Endothelial cell (in vitro differentiated cells): ENCODE data around the gene EIF3A. TPM values are rescaled to one million over a fixed set of nuclear protein-coding genes. Genes with fewer than 3 reads are reported as not detected.
"Not testable (repeated sequence)": the region's sequence is repeated elsewhere in the genome, so short reads cannot be mapped to it uniquely, and the experiment has no call there.

Experiments
- DNase-seq: peaks from one replicate; pipeline ENCODE4 v3.0.0; 2021; ENCODE audit warnings: low spot score
- H3K27ac Mint-ChIP-seq: one replicate; pipeline ENCODE4 v1.8.0; 2021; ENCODE audit warnings: mixed read lengths, inconsistent platforms; ENCODE audit not compliant: unreplicated experiment
- H3K27me3 Mint-ChIP-seq: one replicate; pipeline ENCODE4 v1.8.0; 2021; ENCODE audit warnings: mild to moderate bottlenecking, moderate library complexity, mixed read lengths, inconsistent platforms; ENCODE audit not compliant: unreplicated experiment
- H3K36me3 Mint-ChIP-seq: one replicate; pipeline ENCODE4 v1.8.0; 2021; ENCODE audit warnings: mild to moderate bottlenecking, low read depth, mixed read lengths, inconsistent platforms; ENCODE audit not compliant: unreplicated experiment
- H3K4me1 Mint-ChIP-seq: one replicate; pipeline ENCODE4 v1.8.0; 2021; ENCODE audit warnings: mild to moderate bottlenecking, mixed read lengths, inconsistent platforms; ENCODE audit not compliant: unreplicated experiment
- H3K4me3 Mint-ChIP-seq: one replicate; pipeline ENCODE4 v1.8.0; 2021; ENCODE audit warnings: mild to moderate bottlenecking, mixed read lengths, inconsistent platforms; ENCODE audit not compliant: unreplicated experiment
- H3K9me3 Mint-ChIP-seq: one replicate; pipeline ENCODE4 v1.8.0; 2021; ENCODE audit warnings: mixed read lengths, inconsistent platforms; ENCODE audit not compliant: unreplicated experiment
- total RNA-seq: library from RNA; stranded (reverse); fragmentation: NEBNext Ultra II Directional; extraction: Animal tissue kit (Norgen Biotek cat#: 25700); gene quantifications from one replicate; pipeline ENCODE4 v1.2.1, GENCODE V29; 2021; ENCODE audit not compliant: unreplicated experiment
- TF ChIP-seq, protein P1 (sequence below): fragments of 200-600 bp; sonication (generic); IDR thresholded peaks from one replicate; pipeline ENCODE4 v1.5.0; 2021; ENCODE audit warnings: antibody characterized with exemption; ENCODE audit not compliant: unreplicated experiment

The EIF3A gene
- total RNA-seq, 1 donor from 2014 or later, result 107 TPM

DNA sequence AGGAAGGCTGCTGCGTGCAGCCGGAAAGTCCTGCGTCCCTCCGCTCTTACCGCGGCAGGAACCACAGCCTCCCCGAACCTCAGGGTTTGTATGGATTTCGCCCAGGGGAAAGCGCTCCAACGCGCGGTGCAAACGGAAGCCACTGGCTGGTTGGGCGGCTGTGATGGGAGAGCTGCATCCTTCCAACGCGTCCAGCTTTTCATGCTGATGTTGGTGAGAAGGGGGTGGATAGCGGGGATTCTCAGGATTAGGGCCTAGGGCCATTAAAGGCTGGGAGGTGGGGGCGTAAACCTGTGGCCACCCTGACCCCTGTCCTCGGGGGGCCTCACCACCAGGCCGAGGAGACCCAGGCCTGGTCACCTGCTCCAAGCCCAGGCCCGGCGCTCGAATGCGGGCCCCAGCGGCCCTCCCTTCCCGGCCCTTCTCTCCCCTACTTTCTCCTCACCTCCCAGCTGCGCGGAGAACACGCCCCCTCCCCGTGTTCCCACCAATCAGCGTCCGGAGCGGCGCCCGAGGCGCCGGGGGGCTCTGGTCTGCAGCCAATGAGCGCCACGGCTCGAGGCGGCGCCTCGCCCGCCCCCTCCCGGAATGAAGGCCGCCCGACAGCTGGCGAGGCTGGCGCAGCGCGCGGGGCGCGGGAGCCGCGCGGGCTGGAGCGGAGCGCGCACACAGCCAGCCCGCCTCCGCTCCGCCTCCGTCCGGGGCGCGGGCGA is 51.6 kb downstream of the EIF3A start:
- Mint-ChIP-seq H3K27ac (no peak overlapping the region), H3K4me3 (peak overlapping the region; percentile 83), H3K9me3 (no peaks in the 10 kb centered on the region), H3K36me3 (peaks cover 12% of the 10 kb centered on the region), H3K4me1 (peaks cover 3% of the 10 kb centered on the region), H3K27me3 (peaks cover 9% of the 10 kb centered on the region)
- peak; percentile 85 for DNase-seq
- TF ChIP-seq, protein P1, sequence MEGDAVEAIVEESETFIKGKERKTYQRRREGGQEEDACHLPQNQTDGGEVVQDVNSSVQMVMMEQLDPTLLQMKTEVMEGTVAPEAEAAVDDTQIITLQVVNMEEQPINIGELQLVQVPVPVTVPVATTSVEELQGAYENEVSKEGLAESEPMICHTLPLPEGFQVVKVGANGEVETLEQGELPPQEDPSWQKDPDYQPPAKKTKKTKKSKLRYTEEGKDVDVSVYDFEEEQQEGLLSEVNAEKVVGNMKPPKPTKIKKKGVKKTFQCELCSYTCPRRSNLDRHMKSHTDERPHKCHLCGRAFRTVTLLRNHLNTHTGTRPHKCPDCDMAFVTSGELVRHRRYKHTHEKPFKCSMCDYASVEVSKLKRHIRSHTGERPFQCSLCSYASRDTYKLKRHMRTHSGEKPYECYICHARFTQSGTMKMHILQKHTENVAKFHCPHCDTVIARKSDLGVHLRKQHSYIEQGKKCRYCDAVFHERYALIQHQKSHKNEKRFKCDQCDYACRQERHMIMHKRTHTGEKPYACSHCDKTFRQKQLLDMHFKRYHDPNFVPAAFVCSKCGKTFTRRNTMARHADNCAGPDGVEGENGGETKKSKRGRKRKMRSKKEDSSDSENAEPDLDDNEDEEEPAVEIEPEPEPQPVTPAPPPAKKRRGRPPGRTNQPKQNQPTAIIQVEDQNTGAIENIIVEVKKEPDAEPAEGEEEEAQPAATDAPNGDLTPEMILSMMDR, result no peak

DNA sequence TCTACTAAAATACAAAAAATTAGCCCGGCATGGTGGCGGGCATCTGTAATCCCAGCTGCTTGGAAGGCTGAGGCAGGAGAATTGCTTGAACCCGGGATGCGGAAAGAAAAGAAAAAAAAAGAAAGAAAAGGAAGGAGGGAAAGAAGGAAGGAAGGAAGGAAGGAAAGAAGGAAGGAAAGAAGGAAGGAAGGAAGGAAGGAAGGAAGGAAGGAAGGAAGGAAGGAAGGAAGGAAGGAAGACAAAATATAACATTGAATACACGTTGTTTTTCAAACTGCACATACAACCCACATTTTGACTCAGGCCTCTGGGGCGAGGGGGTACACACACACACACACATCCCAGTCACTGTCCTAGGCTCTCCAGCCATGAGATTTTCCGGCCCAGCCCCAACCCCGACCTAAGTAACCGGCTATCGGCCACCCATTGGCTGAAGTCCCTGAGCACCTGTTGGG is 52.1 kb downstream of the EIF3A start:
- H3K27me3 Mint-ChIP-seq, H3K36me3 Mint-ChIP-seq, H3K27ac Mint-ChIP-seq, DNase-seq, H3K9me3 Mint-ChIP-seq, H3K4me1 Mint-ChIP-seq: not testable (repeated sequence)
- H3K4me3 Mint-ChIP-seq, result peak overlapping the region; percentile 83

DNA sequence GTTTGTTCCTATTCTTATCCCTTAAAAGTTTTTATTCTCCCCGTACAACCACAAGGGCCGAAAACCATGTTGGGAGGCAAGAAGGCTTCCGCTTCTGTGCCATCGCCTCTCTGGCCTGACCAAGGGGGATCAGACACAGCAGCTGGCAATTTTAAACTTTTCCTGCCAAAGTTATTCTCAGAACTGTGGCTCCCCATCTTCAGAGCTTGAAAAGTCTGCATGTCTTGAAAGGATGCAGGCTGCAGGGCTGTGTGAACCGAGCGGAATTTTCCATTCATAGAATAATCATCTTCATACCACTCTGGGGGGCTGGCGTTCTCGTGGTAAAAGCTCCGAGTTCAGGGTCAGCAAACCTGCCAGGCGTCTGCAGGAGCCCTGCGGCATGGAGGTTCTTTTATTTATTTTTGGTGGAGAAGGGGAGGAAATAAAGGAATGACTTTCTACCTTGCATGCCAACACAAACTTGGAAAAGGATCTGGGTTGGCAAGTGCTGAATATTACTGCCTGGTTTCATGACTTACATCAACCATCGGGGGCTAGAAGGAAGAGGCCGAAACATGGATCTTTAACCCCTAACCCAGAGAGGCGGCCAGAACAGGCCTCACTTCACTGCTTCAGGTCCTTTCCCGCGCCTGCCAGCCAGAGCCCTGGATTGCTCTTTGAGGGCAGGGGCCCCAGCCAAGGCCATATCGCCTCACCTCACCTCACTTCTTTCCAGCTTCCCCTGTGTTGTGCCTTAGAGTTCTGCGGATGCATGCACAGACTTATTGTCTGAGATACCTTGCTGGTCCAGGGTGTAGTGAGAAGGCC is 54.1 kb downstream of the EIF3A start:
- peaks cover 8% of the 10 kb centered on the region for H3K27me3 Mint-ChIP-seq
- peaks cover 6% of the 10 kb centered on the region for H3K4me1 Mint-ChIP-seq
- no peaks in the 10 kb centered on the region for H3K9me3 Mint-ChIP-seq
- H3K27ac Mint-ChIP-seq, result no peak overlapping the region
- no peak for DNase-seq
- no peaks in the 10 kb centered on the region for H3K36me3 Mint-ChIP-seq
- TF ChIP-seq, protein P1, result no peak
- H3K4me3 Mint-ChIP-seq, result no peak overlapping the region

DNA sequence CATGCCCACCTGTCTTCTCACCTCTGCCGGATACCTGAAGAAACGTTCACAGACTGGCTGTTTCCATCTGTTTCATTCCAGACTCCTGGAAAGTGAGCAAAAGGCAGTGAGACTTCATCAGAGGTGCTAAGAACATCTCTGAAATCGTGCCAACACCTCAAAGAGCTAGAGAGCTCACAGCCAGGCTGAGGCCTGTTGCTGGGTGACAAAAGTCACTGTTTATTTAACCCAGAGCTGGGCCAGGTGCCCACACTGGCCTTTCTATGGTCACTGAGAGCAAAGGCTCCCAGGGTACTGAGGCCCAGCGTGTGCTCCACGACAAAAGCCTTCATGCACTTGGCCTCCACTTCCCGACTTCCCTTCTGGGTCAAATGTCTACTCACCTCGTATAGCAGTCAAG is 54.8 kb downstream of the EIF3A start:
- Mint-ChIP-seq H3K4me3 (no peak overlapping the region), H3K9me3 (no peaks in the 10 kb centered on the region), H3K4me1 (peaks cover 5% of the 10 kb centered on the region), H3K36me3 (no peaks in the 10 kb centered on the region), H3K27me3 (peaks cover 7% of the 10 kb centered on the region), H3K27ac (no peak overlapping the region)
- no peak for DNase-seq
- TF ChIP-seq, protein P1, result no peak

DNA sequence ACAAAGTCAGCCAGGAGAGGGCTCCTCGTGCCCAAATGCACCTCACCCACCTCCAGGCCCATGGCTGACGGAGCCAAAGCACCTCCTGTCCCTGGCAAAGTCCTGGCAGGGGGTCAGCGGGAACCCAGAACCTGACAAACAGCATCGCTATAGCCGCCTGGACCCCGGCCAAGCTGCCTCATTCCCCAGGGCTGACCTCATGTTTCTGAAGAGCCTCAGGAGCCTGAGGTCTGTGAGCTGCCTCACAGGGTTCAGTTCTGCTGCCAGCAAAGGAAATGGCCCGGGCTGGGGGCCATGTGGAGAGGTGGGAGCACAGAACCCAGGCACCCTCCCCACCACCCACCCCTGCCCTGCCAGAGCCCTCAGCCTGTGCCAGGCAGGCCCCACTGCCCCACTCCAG is 55.3 kb downstream of the EIF3A start:
- no peak for DNase-seq
- H3K4me3 Mint-ChIP-seq, result no peak overlapping the region
- H3K9me3 Mint-ChIP-seq, result no peaks in the 10 kb centered on the region
- TF ChIP-seq, protein P1, result no peak
- H3K27ac Mint-ChIP-seq, result no peak overlapping the region
- peaks cover 5% of the 10 kb centered on the region for H3K27me3 Mint-ChIP-seq
- no peaks in the 10 kb centered on the region for H3K36me3 Mint-ChIP-seq
- H3K4me1 Mint-ChIP-seq, result peaks cover 3% of the 10 kb centered on the region
